K562 (cell line): ENCODE results near the gene SNRNP70. TPM values are rescaled to one million over a fixed set of nuclear protein-coding genes. Genes with fewer than 3 reads are reported as not detected.

Source experiments
- CHD4 ChIP-seq: fragments of 200-600 bp; sonication (generic); IDR thresholded peaks from 3 replicates; pipeline ENCODE4 v1.6.1; 2012; ENCODE audit warnings: low read depth, mild to moderate bottlenecking, mixed read lengths, low read length, inconsistent platforms; ENCODE audit not compliant: insufficient read depth, insufficient replicate concordance, poor library complexity, severe bottlenecking
- E2F6 ChIP-seq, 2 experiments: IDR thresholded peaks; 2 replicates each; pipeline ENCODE4 v1.6.1; 2011; ENCODE audit warnings: borderline replicate concordance in 1 of 2, control low read depth in 1 of 2, low read depth in 1 of 2, low read length in 1 of 2, mild to moderate bottlenecking in 1 of 2, mixed read lengths in 1 of 2, moderate library complexity in 1 of 2; ENCODE audit not compliant: insufficient read depth in 1 of 2, insufficient read length in 1 of 2, poor library complexity in 1 of 2, severe bottlenecking in 1 of 2; ENCODE audit errors: extremely low read depth in 1 of 2
- L3MBTL2 ChIP-seq: fragments of 450-650 bp; IDR thresholded peaks from 2 replicates; pipeline ENCODE4 v1.6.1; 2016; ENCODE audit warnings: mild to moderate bottlenecking, moderate library complexity
- MGA ChIP-seq: fragments of 450-650 bp; IDR thresholded peaks from 2 replicates; pipeline ENCODE4 v1.6.1; 2016; ENCODE audit warnings: mild to moderate bottlenecking, moderate library complexity
- RB1 ChIP-seq: fragments of 450-650 bp; IDR thresholded peaks from 2 replicates; pipeline ENCODE4 v1.6.1; 2017; ENCODE audit warnings: low read depth, mild to moderate bottlenecking
- SIN3B ChIP-seq: fragments of 450-650 bp; IDR thresholded peaks from 2 replicates; pipeline ENCODE4 v1.6.1; 2017; ENCODE audit warnings: low read depth, mild to moderate bottlenecking, moderate library complexity
- UBTF ChIP-seq, 2 experiments: IDR thresholded peaks; 2 replicates each; pipeline ENCODE4 v1.6.1; 2012; ENCODE audit warnings: improper control_type of control experiment in 2 of 2, low read depth in 2 of 2, low read length in 2 of 2, borderline replicate concordance in 1 of 2
- ZFP36 ChIP-seq: fragments of 150-350 bp; IDR thresholded peaks from 2 replicates; pipeline ENCODE4 v1.6.1; 2018; ENCODE audit warnings: low read length, low read depth; ENCODE audit not compliant: partially characterized antibody
- ZNF12 ChIP-seq: sonication (generic); formaldehyde crosslinking; IDR thresholded peaks from 2 replicates; pipeline ENCODE4 v1.4.0; 2020; ENCODE audit warnings: mild to moderate bottlenecking, missing genetic modification reagents
- ZNF140 ChIP-seq: fragments of 250-450 bp; sonication (Bioruptor Pico); IDR thresholded peaks from 2 replicates; pipeline ENCODE4 v1.8.0; 2021; ENCODE audit warnings: moderate library complexity, mild to moderate bottlenecking, inconsistent platforms
- ZNF780A ChIP-seq: fragments of 250-450 bp; sonication (Bioruptor Pico); IDR thresholded peaks from 2 replicates; pipeline ENCODE4 v1.5.0; 2021; ENCODE audit warnings: mild to moderate bottlenecking
- polyA plus RNA-seq, 8 experiments: library from polyadenylated mRNA; depleted of rRNA in 4 of 8; stranded (reverse) in 5 of 8; unstranded in 3 of 8; fragments of >200 nt; fragmentation: Nextera tagmentation in 2 of 8; fragmentation: Illumina TruSeq in 1 of 8; extraction: Ambion mirVana in 2 of 8; extraction: Trizol in 1 of 8; gene quantifications; 2 replicates each; pipeline versions ENCODE4 v1.2.1 to v1.2.3, GENCODE V29; 2011 to 2014; ENCODE audit warnings: inconsistent platforms in 1 of 8, missing spikeins in 1 of 8
- total RNA-seq, 7 experiments: library from RNA; depleted of rRNA in 6 of 7; stranded (reverse); fragments of >200 nt in 6 of 7; fragmentation: Illumina TruSeq in 2 of 7; extraction: Trizol in 2 of 7; gene quantifications; 2 replicates each; pipeline versions ENCODE4 v1.2.1 to v1.2.3, GENCODE V29; 2011 to 2021; ENCODE audit warnings: low replicate concordance in 1 of 7

Gene SNRNP70
- total and polyA plus RNA-seq, 9 of the 15 experiments (the other 6 are each of a cell fraction or from before 2014, with no cell fraction given) = 2.8 to 496 (median 136) TPM

GRCh38 chr19:49071860-49072547, 13.2 kb upstream of the SNRNP70 start (continued):
- TF ChIP-seq MGA (peak; percentile 79), RB1 (0 out of 2 replicates have a peak, but pooled peaks have one; percentile 11), E2F6 (IDR thresholded peaks at IDR 0.05; ENCODE audit: borderline replicate concordance in 1 of 2, extremely low read depth in 1 of 2, insufficient read depth in 1 of 2, insufficient read length in 1 of 2, low read depth in 1 of 2, low read length in 1 of 2, poor library complexity in 1 of 2, severe bottlenecking in 1 of 2) (peak; percentile 60 to 96), CHD4 (no peak), ZNF140 (CRISPR knock-in tag) (no peak), ZNF780A (CRISPR knock-in tag) (no peak), SIN3B (no peak), UBTF (IDR thresholded peaks at IDR 0.05; ENCODE audit: borderline replicate concordance in 1 of 2, low read depth in 2 of 2, low read length in 2 of 2) (0 out of 4 replicates have a peak, but pooled peaks of 1 of the 2 experiments have one; percentile 26), ZNF12 (CRISPR knock-in tag) (no peak), ZFP36 (no peak), L3MBTL2 (peak; percentile 86)
